Measurements from ENCODE around the gene DGCR6. TPM values are rescaled to one million over a fixed set of nuclear protein-coding genes. Genes with fewer than 3 reads are reported as not detected.
A peak's percentile ranks its signal among the peaks of the same experiment; 100 is the strongest.
"Not testable (repeated sequence)": the region's sequence is repeated elsewhere in the genome, so short reads cannot be mapped to it uniquely, and the experiment has no call there.

The DGCR6 gene
- total RNA-seq, 3 donors from 2014 or later, result 0.39 to 1.7 (median 0.55) TPM

DNA sequence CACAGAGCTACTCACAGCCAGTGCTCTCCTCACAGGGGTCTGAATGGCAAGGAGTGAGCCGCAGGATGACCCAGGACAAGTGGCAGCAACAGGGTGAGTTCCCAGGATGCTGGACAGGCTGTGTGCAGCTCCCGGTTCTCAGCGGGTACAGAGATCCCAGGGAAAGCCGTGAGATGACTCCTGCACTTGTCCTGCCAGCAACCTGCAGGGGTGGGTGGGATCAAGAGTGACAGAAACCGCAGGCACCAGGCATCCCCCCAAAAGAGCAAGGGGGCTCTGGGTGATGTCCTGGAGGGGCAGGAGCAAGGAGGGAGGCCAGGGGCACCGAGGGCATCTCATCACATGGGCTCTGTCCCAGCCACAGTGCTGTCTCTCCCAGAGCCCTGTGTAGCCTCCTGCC is 45.9 kb downstream of the DGCR6 start:
- Histone ChIP-seq H3K4me3 (no peak overlapping the region), H3K36me3 (ENCODE audit: low read depth) (no peaks in the 10 kb centered on the region), H3K4me1 (ENCODE audit: low read depth) (no peaks in the 10 kb centered on the region), H3K9me3 (no peaks in the 10 kb centered on the region)
- intact Hi-C loops (cut with DNase I, micrococcal nuclease), result no loop called here
- DNase-seq (peak in 1 of 3 donors; percentile 6), ATAC-seq (no peak)
- TF ChIP-seq, protein P1, sequence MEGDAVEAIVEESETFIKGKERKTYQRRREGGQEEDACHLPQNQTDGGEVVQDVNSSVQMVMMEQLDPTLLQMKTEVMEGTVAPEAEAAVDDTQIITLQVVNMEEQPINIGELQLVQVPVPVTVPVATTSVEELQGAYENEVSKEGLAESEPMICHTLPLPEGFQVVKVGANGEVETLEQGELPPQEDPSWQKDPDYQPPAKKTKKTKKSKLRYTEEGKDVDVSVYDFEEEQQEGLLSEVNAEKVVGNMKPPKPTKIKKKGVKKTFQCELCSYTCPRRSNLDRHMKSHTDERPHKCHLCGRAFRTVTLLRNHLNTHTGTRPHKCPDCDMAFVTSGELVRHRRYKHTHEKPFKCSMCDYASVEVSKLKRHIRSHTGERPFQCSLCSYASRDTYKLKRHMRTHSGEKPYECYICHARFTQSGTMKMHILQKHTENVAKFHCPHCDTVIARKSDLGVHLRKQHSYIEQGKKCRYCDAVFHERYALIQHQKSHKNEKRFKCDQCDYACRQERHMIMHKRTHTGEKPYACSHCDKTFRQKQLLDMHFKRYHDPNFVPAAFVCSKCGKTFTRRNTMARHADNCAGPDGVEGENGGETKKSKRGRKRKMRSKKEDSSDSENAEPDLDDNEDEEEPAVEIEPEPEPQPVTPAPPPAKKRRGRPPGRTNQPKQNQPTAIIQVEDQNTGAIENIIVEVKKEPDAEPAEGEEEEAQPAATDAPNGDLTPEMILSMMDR (IDR thresholded peaks at IDR 0.05), result no peak

DNA sequence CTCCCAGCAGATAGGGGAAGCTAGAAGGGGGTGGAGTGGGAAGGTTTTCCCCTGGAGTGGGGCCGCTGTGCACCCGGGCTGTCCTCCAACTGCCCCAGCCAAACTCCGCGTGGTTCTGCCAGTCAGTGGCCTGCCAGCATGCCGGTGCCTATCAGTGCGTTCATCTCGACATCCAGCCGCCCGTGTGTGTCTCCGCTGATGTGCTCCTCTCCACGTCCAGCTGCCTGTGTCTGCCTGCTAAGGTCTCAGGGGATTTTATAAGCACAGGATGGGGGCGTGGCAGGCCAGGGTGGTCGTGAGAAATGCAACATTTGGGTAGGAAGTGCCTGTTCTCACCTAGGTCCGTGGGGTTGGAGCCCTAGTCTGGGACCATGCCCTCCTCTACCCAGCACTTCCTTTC is 47.0 kb downstream of the DGCR6 start:
- ATAC-seq; intact Hi-C loops (cut with DNase I, micrococcal nuclease); H3K4me3 ChIP-seq; H3K4me1 ChIP-seq (ENCODE audit: low read depth); H3K36me3 ChIP-seq (ENCODE audit: low read depth); H3K9me3 ChIP-seq: not testable (repeated sequence)
- peak in 2 of 3 donors; percentile 10 to 32 for DNase-seq

DNA sequence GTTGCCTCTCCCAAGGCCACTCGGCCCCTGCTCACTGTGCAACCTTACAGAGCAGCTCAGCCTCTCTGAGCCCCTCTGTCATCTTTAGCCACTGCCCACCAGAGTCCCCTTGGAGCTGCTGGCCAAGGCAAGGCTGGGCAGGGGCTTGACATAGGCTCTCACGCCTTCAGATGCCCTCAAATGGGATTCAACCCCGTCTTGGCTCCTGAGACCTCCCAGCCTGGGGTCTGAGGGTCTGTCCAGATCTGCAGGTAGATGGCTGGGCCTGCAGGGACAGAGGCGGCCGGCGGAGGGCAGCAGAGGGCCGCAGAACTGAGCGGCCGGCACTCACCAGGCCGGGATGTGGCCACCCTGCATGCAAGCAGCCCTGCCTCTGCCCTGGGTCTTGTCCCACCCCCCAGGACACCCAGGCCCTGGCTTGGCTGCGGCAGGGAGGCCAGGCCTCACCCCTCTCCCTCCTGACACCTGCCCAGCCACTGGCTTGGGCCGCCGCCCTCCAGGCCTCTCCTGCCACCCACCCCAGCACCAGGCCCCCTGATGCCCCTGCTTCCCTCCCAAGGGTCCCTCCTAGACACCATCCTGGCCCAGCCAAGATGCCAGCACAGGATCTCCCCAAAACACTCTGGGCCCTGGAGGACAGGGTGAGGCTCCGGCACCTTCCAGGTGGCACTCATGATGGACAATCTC is 48.3 kb downstream of the DGCR6 start:
- peak; percentile 60 to 86 (median 75) for DNase-seq
- intact Hi-C loops (cut with DNase I, micrococcal nuclease); H3K36me3 ChIP-seq (ENCODE audit: low read depth); H3K9me3 ChIP-seq; H3K4me1 ChIP-seq (ENCODE audit: low read depth); H3K4me3 ChIP-seq: not testable (repeated sequence)
- ATAC-seq, result peak; percentile 87
- TF ChIP-seq, protein P1 (IDR thresholded peaks at IDR 0.05), result peak; percentile 66

DNA sequence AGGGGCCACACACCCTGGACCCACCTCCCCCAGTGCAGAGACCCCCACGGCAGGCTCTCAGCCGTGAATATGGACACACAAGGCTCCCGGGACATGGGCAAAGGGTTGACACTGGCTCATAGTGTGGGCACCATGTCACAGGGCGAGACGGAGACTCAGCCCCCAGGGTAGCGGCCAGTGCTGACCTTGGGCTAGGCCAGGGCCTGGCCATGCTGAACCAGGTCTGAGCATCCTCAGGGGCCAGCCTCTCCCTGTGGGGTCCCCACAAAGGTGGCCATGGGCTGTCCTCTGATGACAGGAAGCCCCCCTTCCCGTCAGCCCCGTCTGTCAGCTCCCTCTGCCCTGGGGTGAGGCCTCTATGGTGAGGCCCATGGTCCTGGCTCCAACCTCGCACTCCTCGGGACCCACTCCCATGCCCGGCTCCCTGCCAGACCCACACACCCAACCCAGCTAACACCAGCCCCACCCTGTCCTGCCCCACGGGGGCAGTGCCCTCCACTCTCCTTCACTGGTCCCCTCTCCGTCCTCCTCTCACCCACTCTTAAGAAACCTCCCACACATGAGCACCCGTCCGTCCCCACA is 49.0 kb downstream of the DGCR6 start:
- Histone ChIP-seq H3K36me3 (ENCODE audit: low read depth) (no peaks in the 10 kb centered on the region), H3K4me1 (ENCODE audit: low read depth) (no peaks in the 10 kb centered on the region), H3K9me3 (no peaks in the 10 kb centered on the region), H3K4me3 (no peak overlapping the region)
- DNase-seq (peak in 2 of 3 donors; percentile 21 to 35), ATAC-seq (no peak)
- TF ChIP-seq, protein P1 (IDR thresholded peaks at IDR 0.05), result no peak
- intact Hi-C loops (cut with DNase I, micrococcal nuclease), result no loop called here

DNA sequence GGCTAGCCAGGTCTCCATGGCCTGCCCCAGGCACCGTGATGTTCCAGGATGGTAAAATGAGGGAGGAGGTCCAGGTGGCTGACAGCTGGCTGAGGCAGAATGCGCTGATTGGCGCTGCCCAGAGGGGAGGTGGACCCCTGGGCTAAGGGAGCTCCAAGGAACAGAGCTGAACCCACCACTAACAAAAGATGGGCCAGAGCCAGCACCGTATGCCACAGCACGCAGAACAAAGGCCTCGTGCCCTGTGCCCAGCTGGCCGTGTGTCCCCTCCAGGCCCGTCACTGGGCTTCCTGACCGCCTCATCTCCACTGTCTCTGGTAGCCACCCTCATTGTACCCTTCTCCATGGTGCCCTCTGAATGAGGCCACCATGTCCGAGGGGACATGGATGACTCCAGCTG is 49.6 kb downstream of the DGCR6 start:
- TF ChIP-seq, protein P1 (IDR thresholded peaks at IDR 0.05), result no peak

DNA sequence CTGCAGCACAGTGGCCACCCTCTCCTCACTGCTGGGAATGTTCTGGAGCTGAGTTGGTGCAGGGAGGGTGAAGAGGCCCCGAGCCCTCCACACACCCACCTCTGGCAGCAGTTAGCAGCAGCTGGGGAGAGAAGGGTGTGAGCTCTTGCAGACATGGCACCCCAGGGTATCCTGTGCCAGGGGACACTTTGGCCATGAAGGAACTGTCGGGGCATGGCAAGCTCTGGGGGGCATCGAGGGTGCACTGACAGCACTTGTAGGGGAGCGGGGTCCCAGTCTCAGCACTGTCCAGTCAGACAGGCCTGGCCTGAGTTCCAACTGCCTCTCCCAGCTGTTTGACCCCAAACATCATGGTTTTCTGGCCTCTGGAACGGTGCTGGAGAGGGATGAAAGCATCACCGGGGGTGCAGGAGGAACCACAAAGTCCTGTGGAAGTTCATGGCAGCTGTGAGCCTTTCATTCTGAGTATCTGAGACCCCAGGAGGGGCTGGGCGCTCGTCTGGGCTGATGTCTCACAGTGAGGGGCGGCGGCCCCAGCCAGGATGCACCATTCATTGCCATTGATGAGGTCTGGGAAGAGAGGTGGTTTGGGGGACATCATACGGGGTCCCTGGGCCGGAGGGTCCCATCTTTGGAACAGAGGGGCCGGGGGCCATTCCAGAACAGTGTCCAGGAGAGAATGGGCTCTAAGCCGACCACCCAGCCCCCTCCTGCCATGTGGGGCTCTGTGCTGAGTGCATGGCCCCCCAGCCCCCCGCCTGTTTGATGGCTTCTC is 50.2 kb downstream of the DGCR6 start:
- intact Hi-C loops (cut with DNase I, micrococcal nuclease); ATAC-seq; H3K9me3 ChIP-seq; H3K4me3 ChIP-seq; H3K36me3 ChIP-seq (ENCODE audit: low read depth); H3K4me1 ChIP-seq (ENCODE audit: low read depth): not testable (repeated sequence)
- DNase-seq, result peak in 2 of 3 donors; percentile 14 to 32

More for the DNA sequence above, 49.6 kb downstream of the DGCR6 start:
- no peak overlapping the region for H3K4me3 ChIP-seq
- intact Hi-C loops (cut with DNase I, micrococcal nuclease), result no loop called here
- no peaks in the 10 kb centered on the region for H3K9me3 ChIP-seq
- DNase-seq (peak in 2 of 3 donors; percentile 14 to 28), ATAC-seq (no peak)
- no peaks in the 10 kb centered on the region for H3K4me1 ChIP-seq (ENCODE audit: low read depth)
- H3K36me3 ChIP-seq (ENCODE audit: low read depth), result no peaks in the 10 kb centered on the region

DNA sequence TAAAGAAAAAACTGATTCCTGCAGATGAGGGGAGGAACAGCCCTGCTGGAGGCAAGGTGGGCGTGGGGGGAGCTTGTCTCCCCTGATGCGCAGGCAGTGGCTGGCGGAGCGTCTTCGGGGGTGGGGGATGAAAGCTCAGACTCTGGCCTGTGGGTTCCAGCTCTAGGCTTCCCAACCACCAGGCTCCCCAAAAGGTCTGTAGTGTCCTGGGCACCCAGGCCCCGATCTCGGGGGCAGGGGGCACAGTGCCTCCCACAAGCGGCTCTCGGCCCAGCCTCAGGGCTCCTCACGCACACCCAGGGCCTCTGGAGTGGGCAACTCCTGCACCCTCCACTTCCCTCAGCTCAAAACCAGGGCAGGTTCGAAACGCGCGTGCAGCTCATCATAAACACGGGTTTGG is 50.8 kb downstream of the DGCR6 start:
- H3K4me1 ChIP-seq (ENCODE audit: low read depth); ATAC-seq; H3K9me3 ChIP-seq; H3K4me3 ChIP-seq; intact Hi-C loops (cut with DNase I, micrococcal nuclease); H3K36me3 ChIP-seq (ENCODE audit: low read depth): not testable (repeated sequence)
- DNase-seq, result peak in 1 of 3 donors; percentile 10

DNA sequence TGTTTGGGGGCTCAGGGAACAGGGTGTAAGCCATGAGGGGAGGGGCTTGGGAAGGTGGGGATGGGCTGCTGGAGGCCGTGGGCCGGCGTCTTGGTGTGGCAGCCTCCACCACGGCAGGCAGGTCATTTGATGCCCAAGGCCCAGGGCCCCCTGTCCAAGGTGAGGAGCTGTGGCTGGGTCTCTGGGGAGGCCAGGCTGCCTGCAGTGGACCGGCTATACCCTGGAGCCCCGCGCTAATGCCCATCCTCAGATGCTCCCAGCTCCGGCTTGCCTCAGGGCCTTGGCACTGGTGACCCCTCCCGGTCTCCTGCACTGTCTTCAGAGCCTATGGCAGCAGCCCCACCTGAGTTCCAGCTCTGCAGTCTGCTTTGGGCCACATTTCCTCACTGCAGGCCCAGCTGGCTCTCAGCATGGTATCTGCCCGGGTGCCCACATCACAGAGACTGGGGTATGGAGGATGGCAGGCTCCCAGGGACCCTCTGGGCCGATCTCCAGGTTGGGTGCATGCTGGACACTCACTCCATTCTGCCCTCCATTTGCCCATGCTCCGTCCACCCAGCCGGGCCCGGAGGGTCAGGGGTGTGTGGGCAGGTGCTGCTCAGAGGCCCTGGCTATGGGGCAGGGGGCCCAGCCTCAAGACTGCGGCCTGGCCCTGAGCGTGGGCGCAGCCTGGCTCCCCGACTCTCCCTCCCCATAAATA is 51.7 kb downstream of the DGCR6 start:
- not testable (repeated sequence) for H3K4me1 ChIP-seq (ENCODE audit: low read depth)
- DNase-seq, result peak in 1 of 3 donors; percentile 12

DNA sequence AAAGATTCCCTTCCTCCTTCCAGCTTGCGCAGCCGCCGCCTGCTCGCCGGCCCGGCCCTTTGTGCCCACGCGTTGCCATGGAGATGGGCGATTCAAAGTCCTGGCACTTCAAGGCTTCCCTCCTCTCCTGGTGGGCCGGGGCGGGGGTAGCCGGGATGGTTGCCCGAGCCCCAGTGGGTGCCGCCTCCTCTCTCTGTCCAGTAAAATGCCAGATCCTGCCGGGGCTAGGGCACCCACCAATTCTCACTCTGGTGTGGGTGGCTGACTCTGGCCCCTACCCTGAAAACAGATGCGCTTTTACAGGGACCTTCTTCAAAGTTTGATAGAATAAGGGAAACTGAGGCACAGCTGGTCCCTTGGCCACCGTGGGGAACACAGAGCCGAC is 52.2 kb downstream of the DGCR6 start:
- H3K36me3 ChIP-seq (ENCODE audit: low read depth); H3K4me3 ChIP-seq; ATAC-seq; intact Hi-C loops (cut with DNase I, micrococcal nuclease); H3K4me1 ChIP-seq (ENCODE audit: low read depth); H3K9me3 ChIP-seq: not testable (repeated sequence)
- DNase-seq, result peak in 2 of 3 donors; percentile 6 to 30

More for the DNA sequence above, 51.7 kb downstream of the DGCR6 start:
- H3K36me3 ChIP-seq (ENCODE audit: low read depth); H3K4me3 ChIP-seq; H3K9me3 ChIP-seq; intact Hi-C loops (cut with DNase I, micrococcal nuclease); ATAC-seq: not testable (repeated sequence)
